G401 (cell line): ENCODE results near the gene GMPPA. TPM values are rescaled to one million over a fixed set of nuclear protein-coding genes. Genes with fewer than 3 reads are reported as not detected.

ENCODE experiments used
- DNase-seq: peaks from one replicate; pipeline ENCODE4 v3.0.0-alpha.2; 2015; ENCODE audit warnings: low spot score
- in situ Hi-C: cut with HindIII; loops from 2 replicates; pipeline ENCODE4 v1.10.0; 2016; ENCODE audit warnings: low sequenced_read_pairs, mixed read lengths
- total RNA-seq: library from RNA; depleted of rRNA; stranded (reverse); fragments of >200 nt; shearing (Covaris generic); gene quantifications from 2 replicates; pipeline ENCODE4 v1.2.3, GENCODE V29; 2014

Gene GMPPA
- total RNA-seq, 1 experiment from 2014 or later, result 62.3 TPM

- in situ Hi-C loops, result no loop called here
Measured at GRCh38 chr2:219497495-219498279, 1.0 kb upstream of the GMPPA start.

GRCh38 chr2:219499058-219499307, 292 bp downstream of the GMPPA start:
- in situ Hi-C loops, result no loop called here
- DNase-seq, result no peak

More at GRCh38 chr2:219497495-219498279, 1.0 kb upstream of the GMPPA start:
- no peak for DNase-seq

GRCh38 chr2:219499555-219499954, 864 bp downstream of the GMPPA start:
- in situ Hi-C loops, result no loop called here
- DNase-seq, result no peak

- in situ Hi-C loops, result no loop called here
- no peak for DNase-seq
Measured at GRCh38 chr2:219500135-219500534, 1.4 kb downstream of the GMPPA start.

GRCh38 chr2:219501849-219502248, 3.2 kb downstream of the GMPPA start:
- in situ Hi-C loops, result no loop called here
- no peak for DNase-seq

- in situ Hi-C loops, result no loop called here
- DNase-seq, result no peak
Measured at GRCh38 chr2:219502618-219503017, 3.9 kb downstream of the GMPPA start.

GRCh38 chr2:219505585-219505984, 6.9 kb downstream of the GMPPA start:
- in situ Hi-C loops, result no loop called here
- DNase-seq, result no peak

GRCh38 chr2:219506153-219506801, 7.6 kb downstream of the GMPPA start:
- no peak for DNase-seq
- in situ Hi-C loops, result no loop called here

- DNase-seq, result peak; percentile 95
- in situ Hi-C loops, result no loop called here
Measured at GRCh38 chr2:219506802-219507526, 8.3 kb downstream of the GMPPA start.

- in situ Hi-C loops, result no loop called here
- peak; percentile 47 for DNase-seq
Measured at GRCh38 chr2:219507581-219508443, 9.1 kb downstream of the GMPPA start.

- DNase-seq, result no peak
- in situ Hi-C loops, result no loop called here
Measured at GRCh38 chr2:219508444-219508734, 9.7 kb downstream of the GMPPA start.

GRCh38 chr2:219508971-219509779, 10.5 kb downstream of the GMPPA start:
- peak; percentile 73 for DNase-seq
- in situ Hi-C loops, result no loop called here

- DNase-seq, result peak; percentile 71
- in situ Hi-C loops, result no loop called here
Measured at GRCh38 chr2:219509780-219510511, 11.3 kb downstream of the GMPPA start.

GRCh38 chr2:219510512-219511135, 11.9 kb downstream of the GMPPA start:
- in situ Hi-C loops, result no loop called here
- no peak for DNase-seq

- in situ Hi-C loops, result no loop called here
- no peak for DNase-seq
Measured at GRCh38 chr2:219511547-219512325, 13.0 kb downstream of the GMPPA start.

GRCh38 chr2:219512524-219513216, 14.0 kb downstream of the GMPPA start:
- no peak for DNase-seq
- in situ Hi-C loops, result no loop called here

GRCh38 chr2:219513787-219514186, 15.1 kb downstream of the GMPPA start:
- DNase-seq, result no peak
- in situ Hi-C loops, result no loop called here
